ENCODE results near the gene BPIFB2. TPM values are rescaled to one million over a fixed set of nuclear protein-coding genes. Genes with fewer than 3 reads are reported as not detected.
A peak's percentile ranks its signal among the peaks of the same experiment; 100 is the strongest.

Gene BPIFB2
- total RNA-seq, 1 experiment from 2014 or later: 0.15 TPM

DNA sequence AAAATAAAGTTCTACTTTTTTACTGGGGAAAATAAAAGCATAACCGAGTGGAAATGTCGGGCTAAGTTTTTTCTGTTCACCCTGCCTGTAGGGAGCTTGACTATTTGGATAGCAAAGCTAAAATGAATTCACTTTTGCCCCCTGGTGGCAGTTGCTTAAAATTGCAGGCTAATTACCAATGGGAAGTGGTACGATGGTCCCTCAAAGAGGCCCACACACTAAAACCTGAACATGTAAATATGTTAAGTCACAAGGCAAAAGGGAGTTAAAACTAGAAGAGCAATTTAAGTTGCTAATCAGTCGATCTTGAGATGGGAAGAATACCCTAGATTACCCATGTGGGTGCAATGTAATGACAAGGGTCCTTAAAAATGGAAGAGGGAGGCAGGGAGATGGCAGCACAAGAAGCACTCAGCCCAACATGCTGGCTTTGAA is 2.4 kb upstream of the BPIFB2 start:
- Histone ChIP-seq H4K20me1 (ENCODE audit: insufficient read depth) (no peaks in the 10 kb centered on the region), H3K4me3 (replicated peaks in 1 of 2; ENCODE audit: low read depth in 1 of 2, low read length in 2 of 2) (no peak overlapping the region), H3K27ac (ENCODE audit: low read depth, low read length) (no peak overlapping the region), H3K4me1 (ENCODE audit: control insufficient read depth in 1 of 2, insufficient read depth in 2 of 2, low read length in 2 of 2) (peaks cover 0 to 3% of the 10 kb centered on the region in 2 experiments; a peak in 1 of 4 replicates), H3K36me3 (ENCODE audit: control insufficient read depth in 1 of 2, insufficient read depth in 2 of 2, low read length in 2 of 2) (no peaks in the 10 kb centered on the region), H3K27me3 (ENCODE audit: insufficient read depth, low read length) (no peaks in the 10 kb centered on the region), H3K79me2 (ENCODE audit: insufficient read depth, low read length) (no peaks in the 10 kb centered on the region), H3K9me2 (ENCODE audit: insufficient read depth) (no peaks in the 10 kb centered on the region), H2AFZ (ENCODE audit: low read depth, low read length, poor library complexity, severe bottlenecking) (no peak overlapping the region), H3K9ac (ENCODE audit: low read length) (no peak overlapping the region), H3K9me3 (ENCODE audit: control insufficient read depth in 1 of 2, insufficient read depth in 1 of 2, low read depth in 1 of 2, low read length in 2 of 2) (no peaks in the 10 kb centered on the region), H3K4me2 (ENCODE audit: low read length) (no peak overlapping the region)
- DNase-seq (ENCODE audit: low read depth, low spot score) (peak; percentile 6), ATAC-seq (peak; percentile 65; the same call in 1 of the 2 replicates)
- CTCF ChIA-PET: interaction anchor here (1.0 to 1.7 kb wide), 4 partner anchors 10 to 103 kb away, joined by 3 to 5 read pairs (median 4); no protein-coding TSS in a partner anchor
- BruUV-seq (replicated peaks): no TSS peak
- RAD21 ChIA-PET (ENCODE audit: low non-redundant PET in 1 of 2, low total read pairs in 2 of 2, uncharacterized antibody in 2 of 2, unreplicated experiment in 2 of 2): no interaction called here
- TF ChIP-seq RAD21 (IDR thresholded peaks at IDR 0.05; ENCODE audit: low read depth) (peak; percentile 38), SIN3A (IDR thresholded peaks at IDR 0.05; ENCODE audit: low read depth) (no peak)
- TF ChIP-seq, protein P1, sequence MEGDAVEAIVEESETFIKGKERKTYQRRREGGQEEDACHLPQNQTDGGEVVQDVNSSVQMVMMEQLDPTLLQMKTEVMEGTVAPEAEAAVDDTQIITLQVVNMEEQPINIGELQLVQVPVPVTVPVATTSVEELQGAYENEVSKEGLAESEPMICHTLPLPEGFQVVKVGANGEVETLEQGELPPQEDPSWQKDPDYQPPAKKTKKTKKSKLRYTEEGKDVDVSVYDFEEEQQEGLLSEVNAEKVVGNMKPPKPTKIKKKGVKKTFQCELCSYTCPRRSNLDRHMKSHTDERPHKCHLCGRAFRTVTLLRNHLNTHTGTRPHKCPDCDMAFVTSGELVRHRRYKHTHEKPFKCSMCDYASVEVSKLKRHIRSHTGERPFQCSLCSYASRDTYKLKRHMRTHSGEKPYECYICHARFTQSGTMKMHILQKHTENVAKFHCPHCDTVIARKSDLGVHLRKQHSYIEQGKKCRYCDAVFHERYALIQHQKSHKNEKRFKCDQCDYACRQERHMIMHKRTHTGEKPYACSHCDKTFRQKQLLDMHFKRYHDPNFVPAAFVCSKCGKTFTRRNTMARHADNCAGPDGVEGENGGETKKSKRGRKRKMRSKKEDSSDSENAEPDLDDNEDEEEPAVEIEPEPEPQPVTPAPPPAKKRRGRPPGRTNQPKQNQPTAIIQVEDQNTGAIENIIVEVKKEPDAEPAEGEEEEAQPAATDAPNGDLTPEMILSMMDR (IDR thresholded peaks at IDR 0.05 in 2 of 3, conservative IDR thresholded peaks at IDR 0.05 in 1 of 3; ENCODE audit: borderline replicate concordance in 1 of 3, insufficient read depth in 1 of 3, low read depth in 2 of 3, low read length in 2 of 3): peak; percentile 23 to 87 (median 62); a peak in 5 of 6 replicates
- POLR2A ChIA-PET: no interaction called here
- intact Hi-C loops (cut with micrococcal nuclease): no loop called here

DNA sequence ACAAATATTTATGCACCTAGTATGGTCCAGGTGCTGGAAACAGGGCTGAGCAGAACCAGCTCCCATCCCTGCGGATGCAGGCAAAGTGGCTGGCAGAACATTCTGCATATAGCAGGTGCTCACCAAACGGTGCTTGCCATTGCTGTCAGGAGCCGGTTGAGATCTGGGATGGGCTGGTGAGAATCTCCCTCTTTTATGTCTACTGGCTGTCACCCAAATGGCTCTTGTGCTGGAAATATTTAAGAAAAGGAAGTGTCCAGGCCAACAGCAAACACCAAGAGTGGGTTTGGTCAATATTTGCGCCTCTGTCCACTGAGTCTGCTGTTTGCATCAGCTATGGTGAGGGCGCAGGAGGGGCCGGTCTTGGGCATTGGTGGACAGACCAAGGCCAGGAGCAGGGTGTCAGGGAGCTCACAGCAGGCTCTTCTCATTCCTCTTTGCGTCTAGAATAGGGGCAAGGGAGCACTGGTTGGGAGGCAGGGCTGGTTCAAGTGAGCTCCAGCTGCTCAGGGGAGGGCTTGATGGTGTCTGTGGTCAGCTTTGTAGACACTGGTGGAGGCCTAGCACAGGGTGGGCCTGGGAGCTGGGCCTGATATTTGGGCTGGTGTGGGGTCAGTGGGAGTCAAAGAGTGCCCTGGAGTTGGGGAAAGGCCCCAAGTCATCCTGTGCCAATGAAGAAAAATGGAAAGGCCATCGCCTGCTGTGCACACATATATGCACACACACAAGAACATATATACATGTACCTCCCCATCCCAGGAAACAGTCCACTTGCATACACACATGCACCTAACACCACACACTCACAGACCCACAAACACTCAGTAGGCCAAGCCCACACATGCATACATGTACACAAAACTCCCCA is 1.4 kb upstream of the BPIFB2 start:
- Histone ChIP-seq H3K9ac (ENCODE audit: low read length) (no peak overlapping the region), H3K36me3 (ENCODE audit: control insufficient read depth in 1 of 2, insufficient read depth in 2 of 2, low read length in 2 of 2) (no peaks in the 10 kb centered on the region), H3K27me3 (ENCODE audit: insufficient read depth, low read length) (no peaks in the 10 kb centered on the region), H3K9me2 (ENCODE audit: insufficient read depth) (no peaks in the 10 kb centered on the region), H3K4me2 (ENCODE audit: low read length) (no peak overlapping the region), H3K4me3 (replicated peaks in 1 of 2; ENCODE audit: low read depth in 1 of 2, low read length in 2 of 2) (no peak overlapping the region), H2AFZ (ENCODE audit: low read depth, low read length, poor library complexity, severe bottlenecking) (no peak overlapping the region), H3K79me2 (ENCODE audit: insufficient read depth, low read length) (no peaks in the 10 kb centered on the region), H3K27ac (ENCODE audit: low read depth, low read length) (no peak overlapping the region), H3K4me1 (ENCODE audit: control insufficient read depth in 1 of 2, insufficient read depth in 2 of 2, low read length in 2 of 2) (no peaks in the 10 kb centered on the region), H3K9me3 (ENCODE audit: control insufficient read depth in 1 of 2, insufficient read depth in 1 of 2, low read depth in 1 of 2, low read length in 2 of 2) (no peaks in the 10 kb centered on the region), H4K20me1 (ENCODE audit: insufficient read depth) (no peaks in the 10 kb centered on the region)
- TF ChIP-seq CBX3 (IDR thresholded peaks at IDR 0.05; ENCODE audit: low read depth) (no peak), SP1 (IDR thresholded peaks at IDR 0.05; ENCODE audit: low read depth) (no peak), EZH2phosphoT487 (IDR thresholded peaks at IDR 0.05; ENCODE audit: borderline replicate concordance) (no peak), ELF1 (IDR thresholded peaks at IDR 0.05; ENCODE audit: borderline replicate concordance, low read depth) (no peak), CEBPB (IDR thresholded peaks at IDR 0.05; ENCODE audit: low read depth) (no peak), YY1 (IDR thresholded peaks at IDR 0.05; ENCODE audit: extremely low read depth, insufficient replicate concordance, low read depth, low read length) (no peak), EGR1 (IDR thresholded peaks at IDR 0.05; ENCODE audit: low read depth) (no peak), ZNF274 (IDR thresholded peaks at IDR 0.05; ENCODE audit: low read depth, low read length) (no peak), SIN3A (IDR thresholded peaks at IDR 0.05; ENCODE audit: low read depth) (no peak)
- TF ChIP-seq, protein P2, sequence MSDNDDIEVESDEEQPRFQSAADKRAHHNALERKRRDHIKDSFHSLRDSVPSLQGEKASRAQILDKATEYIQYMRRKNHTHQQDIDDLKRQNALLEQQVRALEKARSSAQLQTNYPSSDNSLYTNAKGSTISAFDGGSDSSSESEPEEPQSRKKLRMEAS (IDR thresholded peaks at IDR 0.05): no peak
- ATAC-seq: no peak
- ChIA-PET RAD21 (ENCODE audit: low non-redundant PET in 1 of 2, low total read pairs in 2 of 2, uncharacterized antibody in 2 of 2, unreplicated experiment in 2 of 2) (no interaction called here), POLR2A (no interaction called here), CTCF (interaction anchor here (1.7 kb wide), 1 partner anchor 104 kb away, joined by 5 read pairs; no protein-coding TSS in a partner anchor)
- BruUV-seq (replicated peaks): no TSS peak
- no peak for DNase-seq (ENCODE audit: low read depth, low spot score)
- intact Hi-C loops (cut with micrococcal nuclease): no loop called here

Measured in HCT116 (cell line).